ENCODE data around the gene CHRNG.

The CHRNG gene

DNA sequence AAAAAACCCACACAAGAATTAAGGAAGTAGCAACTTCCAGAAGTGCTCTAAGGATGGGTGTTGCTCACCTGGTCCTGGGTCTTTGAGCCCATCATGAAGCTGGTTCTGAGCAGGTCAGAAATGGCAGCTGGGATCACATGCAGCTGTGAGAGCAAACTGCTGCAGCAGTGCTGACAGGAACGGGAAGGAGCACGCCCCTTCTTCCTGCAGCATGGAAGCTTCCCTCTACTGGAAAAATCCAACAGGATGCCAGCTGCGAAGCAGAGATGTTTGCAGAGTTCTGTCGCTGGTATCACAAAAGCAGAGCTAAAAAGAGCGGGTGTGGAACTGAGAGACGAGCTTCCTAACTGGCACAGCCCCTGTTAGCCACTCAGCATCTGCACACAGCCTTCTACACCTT is 44.7 kb downstream of the CHRNG start:
- DNase-seq: no peak

DNA sequence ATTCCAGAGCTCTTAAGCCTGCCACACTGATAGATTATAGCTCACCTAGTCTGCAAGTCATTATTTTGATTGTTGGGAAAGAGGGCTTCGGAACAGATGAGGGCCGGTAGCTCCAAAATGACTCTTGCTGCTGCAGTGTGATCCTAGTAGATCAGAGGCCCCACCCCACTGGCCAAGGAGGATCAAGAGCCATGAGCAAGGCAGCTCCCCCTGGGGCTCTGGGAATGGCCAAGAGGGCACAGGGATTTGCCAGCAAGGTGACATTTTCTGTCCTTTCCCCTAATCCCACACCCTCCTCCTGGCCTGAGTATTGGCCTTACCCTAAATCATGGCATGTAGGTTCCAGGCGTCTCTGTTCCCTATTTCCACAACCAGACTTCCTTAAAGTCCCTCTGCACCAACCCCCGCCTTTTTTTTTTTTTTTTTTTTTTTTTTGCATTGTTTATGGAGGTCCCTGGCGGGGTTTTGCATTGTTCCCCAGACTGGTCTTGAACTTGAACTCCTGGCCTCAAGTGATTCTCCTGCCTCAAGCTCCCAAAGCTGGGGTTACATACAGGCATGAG is 47.5 kb downstream of the CHRNG start:
- no peak for DNase-seq

DNA sequence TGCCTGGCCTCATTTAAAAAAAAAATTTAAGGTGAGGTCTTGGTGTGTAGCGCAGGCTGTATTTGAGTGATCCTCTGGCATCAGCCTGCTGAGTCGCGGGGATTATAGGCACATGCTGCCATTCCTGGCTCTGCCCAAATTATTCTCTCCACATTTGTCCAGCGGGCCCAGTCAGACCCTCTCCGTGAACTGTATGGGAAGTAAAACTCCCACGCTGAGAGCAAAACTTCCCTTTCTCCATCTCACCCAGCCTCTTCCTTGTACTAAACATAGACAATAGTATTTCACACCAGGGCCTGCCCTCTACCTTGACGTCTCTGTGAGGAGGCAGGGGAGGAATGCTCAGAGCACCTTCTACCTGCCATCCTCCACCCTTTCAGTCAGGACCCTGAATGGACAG is 48.0 kb downstream of the CHRNG start:
- no peak for DNase-seq

DNA sequence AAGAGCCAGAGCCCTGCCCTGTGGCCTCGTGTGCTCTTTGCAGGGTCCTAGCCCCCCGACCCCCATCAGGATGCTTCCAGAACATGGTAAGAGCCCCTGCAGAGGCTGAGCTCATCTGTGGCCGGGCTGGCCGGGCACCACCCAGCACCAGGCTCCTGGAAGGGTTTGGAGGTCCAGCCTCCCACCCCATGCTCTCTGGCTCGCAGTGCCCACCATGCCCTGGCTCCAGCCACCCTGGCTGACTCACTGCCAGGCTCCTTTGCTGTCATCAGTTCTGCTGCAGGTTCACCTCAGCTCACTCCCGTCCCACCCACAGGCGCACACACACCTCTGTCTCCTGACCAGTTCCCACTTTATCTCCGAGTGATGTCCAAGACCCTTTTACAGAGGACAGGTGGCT is 48.5 kb downstream of the CHRNG start:
- DNase-seq: no peak

DNA sequence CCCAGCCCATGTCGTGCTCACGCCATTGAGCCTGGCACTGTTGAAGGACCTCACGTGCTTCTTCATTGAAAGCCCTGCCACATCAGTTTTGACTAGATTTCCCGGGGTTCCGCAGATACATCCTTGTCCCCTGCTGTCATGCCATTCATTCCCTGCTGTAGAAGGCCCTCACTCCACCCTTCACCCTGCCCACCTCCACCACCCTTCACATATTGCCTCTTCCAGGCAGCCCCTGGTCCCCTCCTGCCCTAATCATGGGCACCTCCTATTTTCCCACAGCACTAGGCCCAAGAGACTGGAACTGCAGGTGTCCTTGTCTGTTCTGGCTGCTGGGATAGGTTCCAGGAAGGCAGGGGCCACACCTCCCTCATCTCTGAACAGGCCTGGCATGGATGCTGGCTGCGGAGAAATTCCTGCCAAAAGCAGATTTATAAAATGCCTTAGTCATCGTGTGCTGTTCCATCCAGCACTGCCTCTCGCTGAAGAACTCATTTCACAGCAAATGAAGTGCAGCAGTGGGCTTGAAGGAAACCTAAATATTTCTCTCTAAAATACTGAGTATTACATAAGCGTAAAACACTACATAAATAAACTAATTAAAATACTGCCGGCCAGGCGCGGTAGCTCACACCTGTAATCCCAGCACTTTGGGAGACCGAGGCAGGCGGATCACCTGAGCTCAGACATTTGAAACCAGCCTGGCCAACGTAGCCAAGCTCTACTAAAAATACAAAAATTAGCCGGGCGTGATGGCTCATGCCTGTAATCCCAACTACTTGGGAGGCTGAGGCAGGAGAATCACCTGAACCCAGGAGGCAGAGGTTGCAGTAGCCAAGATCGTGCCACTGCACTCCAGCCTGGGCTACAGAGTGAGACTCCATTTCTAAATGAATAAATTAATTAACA is 49.4 kb downstream of the CHRNG start:
- DNase-seq: no peak

DNA sequence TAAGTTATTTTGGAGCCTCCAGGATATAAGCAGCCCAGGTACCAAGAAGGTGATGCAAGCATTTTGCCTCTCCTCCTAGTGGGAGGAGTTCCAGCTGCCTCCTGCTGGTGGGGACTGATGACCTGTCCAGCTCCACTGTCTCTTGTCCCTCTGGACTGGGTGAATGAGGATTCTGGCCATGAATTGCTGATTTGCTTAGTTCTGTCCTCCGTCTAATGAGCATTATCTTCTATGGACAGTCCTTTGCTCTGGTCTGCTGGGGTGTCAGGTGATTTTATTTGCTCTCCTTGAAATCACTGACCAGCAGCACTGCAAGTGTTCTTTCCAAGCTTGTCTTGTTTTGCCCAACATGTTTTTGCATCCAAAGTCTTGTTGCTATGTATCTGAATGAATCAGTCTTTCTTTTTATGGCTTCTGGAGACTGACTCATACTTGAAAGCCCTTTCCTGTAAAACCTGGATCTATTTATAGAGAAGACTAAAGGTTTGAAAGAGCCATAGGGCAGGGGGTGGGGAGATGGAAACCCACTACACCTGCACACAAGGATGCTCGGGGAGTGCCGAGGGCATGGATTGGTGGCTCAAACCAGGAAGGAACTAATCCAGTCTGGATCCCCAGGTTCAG is 53.4 kb downstream of the CHRNG start:
- no peak for DNase-seq

DNA sequence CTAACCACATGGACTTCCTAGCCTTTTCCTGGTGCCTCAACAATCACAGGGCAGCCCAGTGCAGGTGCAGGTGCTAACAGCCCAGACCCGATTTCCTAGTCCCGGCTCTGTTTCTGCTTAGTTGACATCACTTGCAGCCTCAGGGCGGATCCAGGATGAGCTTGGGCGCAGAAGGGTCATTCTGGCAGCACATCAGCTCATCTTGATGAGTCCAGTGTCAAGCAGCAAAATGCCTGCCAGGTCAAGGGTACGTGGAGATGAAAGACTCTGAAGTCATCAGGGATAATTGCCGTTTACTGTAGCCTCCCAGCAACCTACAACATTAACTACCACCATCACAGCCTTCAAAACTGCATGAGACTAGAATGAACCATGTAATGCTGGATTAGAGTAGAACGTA is 54.5 kb downstream of the CHRNG start:
- DNase-seq: no peak
